ENCODE measurements around the gene ACSL6. TPM values are rescaled to one million over a fixed set of nuclear protein-coding genes. Genes with fewer than 3 reads are reported as not detected.

The ACSL6 gene
- total and polyA plus RNA-seq, 2 donors (not counting 1 experiment from before 2014, with no cell fraction given): 0.03 to 0.62 TPM

DNA sequence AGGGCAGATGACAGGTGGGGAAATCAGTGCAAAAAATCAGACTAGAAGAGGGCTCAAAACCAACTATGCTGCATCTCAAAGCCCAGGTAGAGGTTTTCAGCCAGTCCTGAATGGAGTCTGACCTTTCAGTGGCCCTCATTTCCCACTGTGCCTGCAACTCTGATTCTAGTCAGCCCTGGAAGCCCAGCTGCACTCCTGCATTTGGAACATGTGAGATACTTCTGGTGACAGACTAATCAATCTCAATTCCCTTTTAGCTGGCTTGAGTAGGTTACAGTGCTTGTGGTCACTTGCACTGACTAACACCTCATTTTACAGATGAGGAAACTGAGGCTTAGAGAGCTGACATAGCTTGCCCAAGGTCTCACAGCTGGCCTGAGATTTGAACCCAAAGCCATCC, 7.9 kb upstream of the ACSL6 start:
- no peak overlapping the region for H2AFZ ChIP-seq (ENCODE audit: insufficient read depth, low read depth, low read length, poor library complexity, severe bottlenecking)
- CTCF ChIA-PET: interaction anchor here (1.1 kb wide), 1 partner anchor 430 kb away, joined by 4 read pairs; no protein-coding TSS in a partner anchor
- H3K79me2 ChIP-seq (ENCODE audit: control insufficient read depth, insufficient read depth, low read length): no peaks in the 10 kb centered on the region
- Mint-ChIP-seq H3K27me3 (peaks cover 49% of the 10 kb centered on the region), H3K4me3 (no peak overlapping the region), H3K4me1 (peaks cover 12% of the 10 kb centered on the region), H3K27ac (no peak overlapping the region), H3K9me3 (ENCODE audit: insufficient read depth) (no peaks in the 10 kb centered on the region)
- no peaks in the 10 kb centered on the region for H3K36me3 ChIP-seq (replicated peaks in 1 of 2; ENCODE audit: control extremely low read depth in 1 of 2, control insufficient read depth in 1 of 2, extremely low read depth in 1 of 2, insufficient read depth in 2 of 2, low read length in 1 of 2)
- no peaks in the 10 kb centered on the region for H4K20me1 ChIP-seq (ENCODE audit: control insufficient read depth, insufficient read depth, low read length, poor library complexity, severe bottlenecking)
- peaks cover 0 to 23% (median 11%) of the 10 kb centered on the region in 4 experiments for H3K27me3 ChIP-seq (replicated peaks in 1 of 4; ENCODE audit: control extremely low read depth in 1 of 4, control insufficient read depth in 3 of 4, insufficient read depth in 4 of 4, low read length in 3 of 4)
- no peak overlapping the region for H3K27ac ChIP-seq (ENCODE audit: low read length in 2 of 2)
- no peak overlapping the region for H3K4me2 ChIP-seq (replicated peaks; ENCODE audit: low read depth, low read length, poor library complexity, severe bottlenecking)
- H3K4me1 ChIP-seq (ENCODE audit: control insufficient read depth in 2 of 2, insufficient read depth in 2 of 2, low read length in 2 of 2): peaks cover 6 to 11% of the 10 kb centered on the region in 2 donors
- POLR2A ChIA-PET: no interaction called here
- no peak for ATAC-seq (ENCODE audit: low read depth)
- no peak overlapping the region for H3K9ac ChIP-seq (ENCODE audit: low read length)
- TF ChIP-seq CTCF (IDR thresholded peaks at IDR 0.05) (no peak), EZH2 (IDR thresholded peaks at IDR 0.05; ENCODE audit: borderline replicate concordance, insufficient read depth, low read depth, low read length, poor library complexity, severe bottlenecking) (no peak)
- no peaks in the 10 kb centered on the region for H3K9me3 ChIP-seq (ENCODE audit: control extremely low read depth in 1 of 3, control insufficient read depth in 2 of 3, insufficient read depth in 1 of 3, low read length in 2 of 3)
- DNase-seq: no peak
- H3K4me3 ChIP-seq (ENCODE audit: control extremely low read depth in 1 of 5, extremely low read depth in 1 of 5, insufficient read depth in 1 of 5, low read depth in 2 of 5, low read length in 4 of 5): no peak overlapping the region
- intact Hi-C loops (cut with micrococcal nuclease): no loop called here

- Histone ChIP-seq H3K9ac (ENCODE audit: low read length) (no peak overlapping the region), H3K36me3 (replicated peaks in 1 of 2; ENCODE audit: control extremely low read depth in 1 of 2, control insufficient read depth in 1 of 2, extremely low read depth in 1 of 2, insufficient read depth in 2 of 2, low read length in 1 of 2) (no peaks in the 10 kb centered on the region), H4K20me1 (ENCODE audit: control insufficient read depth, insufficient read depth, low read length, poor library complexity, severe bottlenecking) (no peaks in the 10 kb centered on the region), H3K4me3 (ENCODE audit: control extremely low read depth in 1 of 5, extremely low read depth in 1 of 5, insufficient read depth in 1 of 5, low read depth in 2 of 5, low read length in 4 of 5) (no peak overlapping the region), H2AFZ (ENCODE audit: insufficient read depth, low read depth, low read length, poor library complexity, severe bottlenecking) (no peak overlapping the region), H3K4me1 (ENCODE audit: control insufficient read depth in 2 of 2, insufficient read depth in 2 of 2, low read length in 2 of 2) (peaks cover 6 to 11% of the 10 kb centered on the region in 2 donors), H3K4me2 (replicated peaks; ENCODE audit: low read depth, low read length, poor library complexity, severe bottlenecking) (no peak overlapping the region), H3K9me3 (ENCODE audit: control extremely low read depth in 1 of 3, control insufficient read depth in 2 of 3, insufficient read depth in 1 of 3, low read length in 2 of 3) (no peaks in the 10 kb centered on the region), H3K79me2 (ENCODE audit: control insufficient read depth, insufficient read depth, low read length) (no peaks in the 10 kb centered on the region), H3K27me3 (replicated peaks in 1 of 4; ENCODE audit: control extremely low read depth in 1 of 4, control insufficient read depth in 3 of 4, insufficient read depth in 4 of 4, low read length in 3 of 4) (peaks cover 0 to 31% (median 12%) of the 10 kb centered on the region in 4 experiments), H3K27ac (ENCODE audit: low read length in 2 of 2) (no peak overlapping the region)
- ChIA-PET CTCF (interaction anchor here (2.6 kb wide), 1 partner anchor 10 kb away, joined by 9 read pairs; no protein-coding TSS in a partner anchor), POLR2A (no interaction called here)
- peaks cover 12% of the 10 kb centered on the region for H3K4me1 Mint-ChIP-seq
- no peak for ATAC-seq (ENCODE audit: low read depth)
- no peak overlapping the region for H3K27ac Mint-ChIP-seq
- H3K4me3 Mint-ChIP-seq: no peak overlapping the region
- intact Hi-C loops (cut with micrococcal nuclease): no loop called here
- WGBS (ENCODE audit: insufficient coverage): 70% methylated on average over 2 of the region's 10 CpGs
- DNase-seq: no peak
- peaks cover 60% of the 10 kb centered on the region for H3K27me3 Mint-ChIP-seq
- no peaks in the 10 kb centered on the region for H3K9me3 Mint-ChIP-seq (ENCODE audit: insufficient read depth)
- TF ChIP-seq EZH2 (IDR thresholded peaks at IDR 0.05; ENCODE audit: borderline replicate concordance, insufficient read depth, low read depth, low read length, poor library complexity, severe bottlenecking): no peak
- TF ChIP-seq CTCF (IDR thresholded peaks at IDR 0.05): no peak
These were observed 6.5 kb upstream of the ACSL6 start for GRCh38 chr5:132017738-132018625.
